ENCODE measurements around the gene TEP1.

- TF ChIP-seq CTCF (IDR thresholded peaks at IDR 0.05; ENCODE audit: poor library complexity) (no peak), EZH2phosphoT487 (IDR thresholded peaks at IDR 0.05; ENCODE audit: low read depth, severe bottlenecking, unreplicated experiment) (no peak), EZH2 (IDR thresholded peaks at IDR 0.05; ENCODE audit: borderline replicate concordance) (no peak)
Measured at GRCh38 chr14:20418501-20418909, 5.2 kb upstream of the TEP1 start.
